Fibroblast of villous mesenchyme (primary cell): Measurements from ENCODE around the gene STK11IP. TPM values are rescaled to one million over a fixed set of nuclear protein-coding genes. Genes with fewer than 3 reads are reported as not detected.

Experiments used
- DNase-seq: peaks from one replicate; pipeline ENCODE4 v3.0.0-alpha.2; 2010; ENCODE audit warnings: low read depth
- H3K4me3 ChIP-seq: 2 replicates; pipeline ENCODE4 v1.5.1; 2011; ENCODE audit warnings: low read depth, mild to moderate bottlenecking, low read length
- CTCF ChIP-seq: IDR thresholded peaks from 2 replicates; pipeline ENCODE4 v1.5.1; 2012; ENCODE audit warnings: low read depth, mild to moderate bottlenecking, low read length; ENCODE audit not compliant: insufficient read depth
- total RNA-seq: library from RNA; depleted of rRNA; stranded (reverse); fragments of >200 nt; gene quantifications from 2 replicates; pipeline ENCODE4 v1.2.3, GENCODE V29; 2012

STK11IP gene
- total RNA-seq, 1 donor = 16.4 TPM

GRCh38 chr2:219631904-219632759 is 34.5 kb downstream of the STK11IP start:
- no peak overlapping the region for H3K4me3 ChIP-seq
- no peak for TF ChIP-seq CTCF
- no peak for DNase-seq

- no peak for TF ChIP-seq CTCF
- no peak overlapping the region for H3K4me3 ChIP-seq
- no peak for DNase-seq
Observed at GRCh38 chr2:219632760-219633105, 35.1 kb downstream of the STK11IP start.

- no peak for DNase-seq
- TF ChIP-seq CTCF = no peak
- H3K4me3 ChIP-seq = no peak overlapping the region
Observed at GRCh38 chr2:219633276-219634065, 35.8 kb downstream of the STK11IP start.

GRCh38 chr2:219634171-219634940 is 36.7 kb downstream of the STK11IP start:
- DNase-seq = no peak
- H3K4me3 ChIP-seq = no peak overlapping the region
- no peak for TF ChIP-seq CTCF

- no peak overlapping the region for H3K4me3 ChIP-seq
- TF ChIP-seq CTCF = no peak
- no peak for DNase-seq
Observed at GRCh38 chr2:219634951-219635751, 37.5 kb downstream of the STK11IP start.
